Occipital lobe (tissue), 2 donors: ENCODE data around the gene PALM. TPM values are rescaled to one million over a fixed set of nuclear protein-coding genes. Genes with fewer than 3 reads are reported as not detected.
"Not testable (repeated sequence)": the region's sequence is repeated elsewhere in the genome, so short reads cannot be mapped to it uniquely, and the experiment has no call there.

Source experiments
- DNase-seq: peaks from one replicate; lab custom pipeline; 2025; lab: John Stamatoyannopoulos, UW
- total RNA-seq: library from RNA; depleted of rRNA; stranded (reverse); fragments of >200 nt; gene quantifications from one replicate; pipeline ENCODE4 v1.2.3, GENCODE V29; 2014

The PALM gene, protein sequence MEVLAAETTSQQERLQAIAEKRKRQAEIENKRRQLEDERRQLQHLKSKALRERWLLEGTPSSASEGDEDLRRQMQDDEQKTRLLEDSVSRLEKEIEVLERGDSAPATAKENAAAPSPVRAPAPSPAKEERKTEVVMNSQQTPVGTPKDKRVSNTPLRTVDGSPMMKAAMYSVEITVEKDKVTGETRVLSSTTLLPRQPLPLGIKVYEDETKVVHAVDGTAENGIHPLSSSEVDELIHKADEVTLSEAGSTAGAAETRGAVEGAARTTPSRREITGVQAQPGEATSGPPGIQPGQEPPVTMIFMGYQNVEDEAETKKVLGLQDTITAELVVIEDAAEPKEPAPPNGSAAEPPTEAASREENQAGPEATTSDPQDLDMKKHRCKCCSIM
- 95.9 TPM for total RNA-seq

DNA sequence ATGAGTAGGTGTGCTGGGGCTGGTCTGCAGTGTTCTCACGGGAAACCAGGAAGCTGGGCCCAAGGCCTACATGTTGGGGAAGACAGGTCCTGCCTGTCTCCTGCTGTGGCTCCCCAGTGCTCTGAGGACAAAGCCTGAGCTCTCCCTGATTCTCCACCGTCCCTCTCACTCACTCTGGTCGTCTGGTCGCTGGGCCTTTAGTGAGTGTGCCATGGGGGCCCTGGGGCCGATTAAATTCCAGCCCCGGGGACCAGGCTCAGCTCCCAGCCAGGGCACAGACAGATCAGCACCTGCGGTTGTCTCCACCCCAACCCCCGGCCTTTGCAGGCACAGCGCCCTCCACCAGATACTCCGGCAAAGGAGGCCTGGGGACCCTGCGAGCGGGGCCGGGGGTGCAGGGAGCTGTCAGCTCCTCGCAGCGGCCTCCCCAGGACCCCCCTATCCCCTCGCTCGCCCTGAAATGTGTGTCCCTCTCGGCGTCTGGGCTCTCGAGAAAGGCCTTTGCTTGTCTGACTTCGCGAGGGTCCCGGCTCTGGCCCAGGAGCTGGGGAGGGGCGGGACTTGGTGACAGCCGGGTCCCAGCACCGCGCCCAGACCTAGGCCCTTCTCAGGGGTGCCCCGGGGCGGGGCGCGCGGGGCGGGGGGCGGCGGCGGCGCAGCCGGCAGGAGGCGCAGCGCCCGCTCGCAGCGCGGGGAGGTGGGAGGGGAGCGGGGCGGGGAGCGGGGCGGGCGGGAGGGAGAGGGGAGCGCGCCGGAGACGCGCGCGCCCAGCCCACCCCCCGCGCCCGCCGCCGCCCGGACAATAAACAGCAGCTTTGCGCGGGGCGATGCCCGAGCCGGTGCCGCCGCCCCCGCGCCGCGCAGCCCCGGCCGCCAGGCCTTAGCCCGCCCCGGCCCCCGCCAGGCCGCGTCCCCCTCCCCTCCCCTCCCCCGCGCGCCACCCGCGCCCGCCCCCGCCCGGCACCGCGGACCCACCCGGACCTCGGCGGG is at the start of gene PALM:
PALM (plus strand) TSS at position 782 of the 990 bp plus-strand sequence. CDS start 212 bp downstream, outside the sequence.
- DNase-seq = no peak

DNA sequence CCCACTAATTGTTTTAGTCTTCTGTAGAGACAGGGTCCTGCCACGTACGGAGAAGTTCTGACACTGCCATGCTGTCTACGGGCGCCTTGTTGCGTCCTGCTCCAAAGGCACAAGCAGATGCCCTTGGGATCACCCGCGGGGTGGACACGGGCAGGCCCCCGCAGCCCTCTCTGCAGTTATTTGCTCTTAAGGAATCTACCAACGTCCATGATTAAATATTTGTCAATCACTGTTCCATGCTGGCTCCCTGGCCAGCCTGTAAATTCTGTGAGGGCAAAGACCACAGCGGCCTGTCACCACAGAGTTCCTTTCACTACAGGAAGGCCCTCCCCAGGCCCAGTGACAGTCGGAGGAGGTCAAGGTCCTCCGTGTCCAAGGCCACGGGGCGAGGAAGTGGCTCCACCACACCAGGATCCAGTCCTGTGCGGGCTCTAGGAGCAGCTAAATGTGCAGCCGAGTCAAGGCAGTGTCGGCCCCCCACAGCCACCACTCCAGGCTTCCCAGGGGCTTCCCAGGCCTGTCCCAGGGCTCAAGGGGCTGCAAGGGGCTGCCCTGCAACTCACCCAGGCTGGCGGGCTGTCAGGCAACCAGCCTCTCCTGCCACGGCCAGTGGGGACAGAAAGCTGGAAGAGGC is 47.8 kb upstream of the PALM start:
- no peak for DNase-seq

DNA sequence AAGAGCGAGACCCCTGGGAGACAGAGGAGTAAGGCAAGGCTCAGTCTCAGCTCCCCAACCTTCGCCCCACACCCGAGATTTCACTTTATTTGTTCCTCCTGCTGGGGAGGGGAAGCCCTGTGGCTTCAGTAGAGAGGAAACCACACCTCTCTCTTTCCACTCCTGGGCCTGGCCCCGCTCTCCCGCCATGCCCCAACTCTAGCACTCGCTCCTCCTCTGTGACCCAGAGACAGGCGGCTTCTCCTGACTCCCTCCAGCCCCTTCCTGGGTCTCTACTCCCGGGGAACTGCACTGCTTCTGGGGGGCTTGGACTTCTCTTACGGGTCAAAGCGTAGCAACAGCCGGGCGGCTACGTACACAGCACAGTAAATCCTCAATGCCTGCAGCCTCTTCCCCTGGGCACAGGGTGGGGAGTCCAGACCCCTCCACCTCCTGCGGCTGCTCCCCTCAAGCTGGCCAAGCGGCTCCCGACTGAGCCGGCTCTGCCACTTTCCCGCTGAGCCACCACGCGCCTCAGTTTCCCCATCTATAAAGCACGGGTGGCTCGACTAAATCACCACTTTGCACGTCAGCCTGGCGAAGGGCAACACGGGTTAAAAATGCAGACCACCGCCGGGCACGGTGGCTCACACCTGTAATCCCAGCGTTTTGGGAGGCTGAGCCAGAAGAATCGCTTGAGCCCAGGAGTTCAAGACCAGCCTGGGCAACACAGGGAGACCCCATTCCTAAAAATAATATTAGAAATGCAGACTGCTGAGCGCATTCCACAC is 47.1 kb upstream of the PALM start:
- DNase-seq = no peak

DNA sequence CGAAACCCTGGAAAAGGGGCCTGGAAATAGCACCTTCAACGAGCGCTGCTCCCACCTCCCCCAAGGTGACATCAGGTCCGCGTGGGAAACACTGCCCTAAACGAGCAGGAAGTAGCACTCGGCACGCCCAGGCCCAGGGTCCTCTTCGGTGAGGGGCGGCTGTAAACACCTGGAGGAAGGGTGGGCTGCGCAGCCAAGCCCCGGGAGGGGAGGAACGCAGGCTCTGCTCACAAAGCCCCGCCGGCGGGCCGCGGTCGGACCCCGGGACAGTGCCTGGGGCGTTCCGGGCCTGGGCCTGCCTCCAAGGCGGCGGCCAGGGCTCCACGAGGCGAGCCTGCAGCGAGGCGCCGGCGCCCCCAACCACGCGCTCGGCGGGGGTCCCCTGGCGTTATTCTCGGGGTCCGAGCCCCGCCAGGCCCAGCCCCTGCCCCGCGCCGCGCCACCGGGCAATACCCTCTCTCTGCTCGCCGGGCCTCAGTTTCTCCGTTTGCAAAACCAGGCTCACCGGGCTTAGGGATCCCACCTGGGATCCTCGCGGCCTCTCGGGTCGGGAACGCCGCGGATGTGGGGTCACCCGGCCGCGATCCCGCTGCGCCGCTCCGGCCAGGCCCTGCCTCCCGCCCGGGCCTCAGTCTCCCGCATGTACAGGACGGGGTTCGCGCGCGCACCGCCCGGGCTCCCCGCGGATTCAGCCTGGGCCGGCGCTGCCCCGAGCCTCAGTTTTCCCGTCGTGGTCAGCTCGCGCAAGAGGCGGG is 46.4 kb upstream of the PALM start:
- DNase-seq = no peak

DNA sequence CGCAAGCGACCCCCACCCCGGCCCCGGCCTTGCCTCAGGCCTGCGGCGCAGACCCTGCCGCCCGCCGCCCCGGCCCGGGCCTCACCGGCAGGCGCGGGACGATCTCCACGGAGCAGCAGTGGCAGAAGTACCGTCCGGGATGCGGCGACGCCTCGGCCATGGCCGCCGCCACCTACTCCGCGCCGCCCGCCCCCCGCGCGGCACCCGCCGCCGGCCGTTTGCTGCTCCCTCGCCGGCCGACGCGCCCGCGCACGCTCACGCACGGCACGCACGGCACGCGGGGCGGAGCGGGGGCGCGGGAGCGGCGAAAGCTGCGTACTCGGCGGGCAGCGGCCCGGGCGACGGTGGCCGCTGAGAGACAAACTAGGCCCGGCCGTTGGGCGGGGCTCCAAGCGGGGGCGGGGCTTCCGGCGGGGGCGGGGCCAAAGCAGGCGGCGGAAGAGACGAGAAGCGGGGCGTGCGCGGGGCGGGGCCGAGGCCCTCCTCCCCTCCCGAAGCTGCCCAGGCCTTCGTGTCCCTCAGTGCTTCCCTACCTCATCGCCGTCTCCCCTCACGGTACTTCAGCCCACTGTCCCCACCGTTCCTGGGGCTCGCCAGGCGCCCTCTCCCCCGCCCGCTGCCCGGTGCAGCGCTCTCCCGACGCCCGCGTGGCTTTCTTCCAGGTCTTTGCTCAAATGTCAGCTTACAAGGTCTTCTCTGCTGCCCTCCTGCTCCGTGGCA is 45.6 kb upstream of the PALM start, which contains the start of gene RNF126:
RNF126 (minus strand) TSS at position 253 of the 720 bp plus-strand sequence; CDS start at position 160, 93 bp downstream.
- DNase-seq = peak; percentile 85

DNA sequence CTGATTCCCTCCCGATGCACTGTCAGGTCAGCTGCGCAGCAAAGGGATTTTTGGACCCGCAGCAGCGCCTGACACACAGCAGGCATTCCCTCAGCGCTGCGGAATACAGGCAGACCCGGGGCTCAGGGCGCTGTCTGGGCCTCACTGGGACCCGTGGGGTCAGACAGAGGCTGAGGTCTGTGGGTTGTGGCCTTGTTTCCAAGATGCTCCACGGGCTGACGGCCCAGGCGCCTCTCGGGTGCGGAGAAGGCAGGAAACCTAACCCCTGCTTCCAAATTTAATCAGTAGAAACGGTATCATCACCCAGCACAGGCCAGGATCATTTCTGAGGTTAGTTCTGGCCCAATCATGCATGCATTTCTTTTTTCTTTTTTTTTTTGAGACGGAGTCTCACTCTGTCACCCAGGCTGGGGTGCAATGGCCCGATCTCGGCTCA is 45.0 kb upstream of the PALM start:
- DNase-seq = no peak

DNA sequence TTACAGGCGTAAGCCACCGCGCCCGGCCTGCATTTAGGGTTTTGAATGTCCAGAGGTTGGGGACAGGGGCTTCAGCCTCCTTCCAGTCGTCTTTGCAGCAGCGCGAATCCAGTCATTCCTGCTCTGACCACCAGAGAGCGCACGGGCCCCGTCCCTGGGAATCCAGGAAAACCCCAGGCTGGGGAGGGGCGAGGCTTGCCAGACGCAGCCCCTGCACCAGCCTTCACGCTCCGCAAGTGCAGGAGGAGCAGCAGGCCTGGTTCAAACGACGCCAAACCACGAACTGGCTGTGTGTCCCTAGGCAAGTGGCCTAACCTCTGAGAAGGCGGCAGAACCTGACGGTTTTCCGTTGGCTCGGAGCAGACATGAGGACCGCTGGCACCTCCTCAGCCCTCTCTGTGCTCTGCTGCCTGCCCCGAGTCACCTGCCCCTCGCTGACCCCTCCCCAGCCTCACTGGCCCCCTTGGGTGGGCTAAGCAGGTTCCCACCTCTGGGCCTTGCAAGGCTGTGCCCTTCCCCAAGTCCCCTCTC is 43.8 kb upstream of the PALM start:
- DNase-seq = peak; percentile 65

DNA sequence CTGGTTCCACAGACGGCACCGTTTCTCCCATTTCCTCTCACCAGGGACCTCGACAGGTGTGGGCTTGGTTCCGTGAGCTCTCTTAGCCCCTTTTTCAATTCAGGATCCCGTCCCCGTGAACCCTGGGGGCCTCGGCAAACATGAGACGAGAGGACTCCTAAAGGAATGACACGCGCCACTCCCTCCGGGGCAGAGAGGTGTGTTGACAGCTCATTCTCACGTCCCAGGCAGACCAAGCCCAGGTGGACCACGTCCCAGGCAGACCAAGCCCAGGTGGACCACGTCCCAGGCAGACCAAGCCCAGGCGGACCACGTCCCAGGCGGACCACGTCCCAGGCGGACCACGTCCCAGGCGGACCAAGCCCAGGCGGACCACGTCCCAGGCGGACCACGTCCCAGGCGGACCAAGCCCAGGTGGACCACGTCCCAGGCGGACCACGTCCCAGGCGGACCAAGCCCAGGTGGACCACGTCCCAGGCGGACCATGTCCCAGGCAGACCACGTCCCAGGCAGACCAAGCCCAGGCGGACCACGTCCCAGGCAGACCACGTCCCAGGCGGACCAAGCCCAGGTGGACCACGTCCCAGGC is 41.7 kb upstream of the PALM start:
- not testable (repeated sequence) for DNase-seq

DNA sequence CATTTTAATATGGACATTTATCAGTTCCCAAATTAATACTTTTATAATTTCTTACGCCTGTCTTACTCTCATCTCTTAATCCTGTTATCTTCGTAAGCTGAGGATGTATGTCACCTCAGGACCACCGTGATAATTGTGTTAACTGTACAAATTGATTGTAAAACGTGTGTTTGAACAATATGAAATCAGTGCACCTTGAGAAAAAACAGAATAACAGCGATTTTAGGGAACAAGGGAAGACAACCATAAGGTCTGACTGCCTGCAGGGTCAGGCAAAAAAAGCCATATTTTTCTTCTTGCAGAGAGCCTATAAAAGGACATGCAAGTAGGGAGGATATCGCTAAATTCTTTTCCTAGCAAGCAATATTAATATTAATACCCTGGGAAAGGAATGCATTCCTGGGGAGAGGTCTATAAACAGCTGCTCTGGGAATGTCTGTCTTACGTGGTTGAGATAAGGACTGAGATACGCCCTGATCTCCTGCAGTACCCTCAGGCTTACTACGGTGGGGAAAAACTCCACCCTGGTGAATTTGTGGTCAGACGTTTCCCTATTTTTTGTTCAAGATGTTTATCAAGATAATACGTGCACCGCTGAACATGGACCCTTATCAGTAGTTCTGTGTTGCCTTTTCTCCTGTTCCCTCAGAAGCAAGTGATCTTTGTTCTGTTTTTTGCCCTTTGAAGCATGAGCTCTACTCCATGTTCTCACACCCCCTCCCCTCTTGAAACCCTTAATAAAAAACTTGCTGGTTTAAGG is 39.9 kb upstream of the PALM start:
- not testable (repeated sequence) for DNase-seq

DNA sequence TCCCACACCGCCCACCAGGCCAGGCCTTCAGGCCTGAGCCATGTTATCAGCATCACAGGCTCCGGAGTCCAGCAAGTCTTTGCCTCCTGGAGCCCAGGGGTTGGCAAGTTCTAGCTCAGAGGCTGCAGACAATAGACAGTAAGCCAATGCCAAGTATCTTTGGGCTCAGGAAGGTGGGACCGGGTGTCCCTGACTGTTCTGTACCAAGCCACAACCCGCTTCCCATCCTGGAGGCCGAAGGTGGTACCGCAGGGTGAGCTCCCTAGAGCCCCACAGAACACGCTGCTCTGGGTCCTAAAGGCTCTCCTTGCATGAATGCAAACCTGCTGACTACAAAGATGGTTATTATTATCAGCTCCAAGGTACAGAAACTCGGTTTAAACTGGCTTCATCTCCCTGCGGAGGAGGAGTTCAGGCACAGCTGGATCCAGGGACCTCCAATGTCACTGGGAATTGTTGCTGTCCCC is 38.1 kb upstream of the PALM start:
- no peak for DNase-seq

DNA sequence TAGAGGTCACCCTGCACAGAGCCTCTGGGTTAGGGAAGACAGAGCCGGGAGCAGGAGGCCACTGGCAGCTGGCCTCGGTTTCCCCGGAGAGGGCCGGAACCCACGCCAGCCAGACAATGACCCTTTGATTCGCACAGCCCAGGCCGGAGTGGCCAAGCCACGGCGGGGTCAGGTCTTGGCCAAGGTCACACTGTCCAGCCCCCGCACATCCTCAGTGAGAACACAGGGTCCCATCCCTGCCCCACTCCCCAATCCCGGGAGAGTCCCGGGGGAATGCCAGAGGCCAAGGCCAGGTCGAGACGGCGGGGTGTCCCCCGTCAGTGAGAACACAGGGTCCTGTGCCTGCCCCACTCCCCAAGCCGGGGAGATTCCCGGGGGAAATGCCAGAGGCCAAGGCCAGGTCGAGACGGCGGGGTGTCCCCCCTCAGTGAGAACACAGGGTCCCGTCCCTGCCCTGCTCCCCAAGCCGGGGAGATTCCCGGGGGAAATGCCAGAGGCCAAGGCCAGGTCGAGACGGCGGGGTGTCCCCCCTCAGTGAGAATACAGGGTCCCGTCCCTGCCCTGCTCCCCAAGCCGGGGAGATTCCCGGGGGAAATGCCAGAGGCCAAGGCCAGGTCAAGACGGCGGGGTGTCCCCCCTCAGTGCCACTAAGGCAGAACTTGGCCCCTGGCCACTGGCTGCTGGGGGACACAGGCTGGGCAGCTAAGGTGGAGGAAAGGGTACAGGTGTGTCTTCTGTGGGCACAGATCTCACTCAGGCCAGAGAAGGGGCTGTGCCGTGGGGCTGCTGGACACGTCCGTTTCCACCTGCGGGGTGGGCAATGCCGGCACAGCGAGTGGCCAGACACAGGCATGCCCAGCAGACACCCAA is 34.2 kb upstream of the PALM start:
- no peak for DNase-seq

DNA sequence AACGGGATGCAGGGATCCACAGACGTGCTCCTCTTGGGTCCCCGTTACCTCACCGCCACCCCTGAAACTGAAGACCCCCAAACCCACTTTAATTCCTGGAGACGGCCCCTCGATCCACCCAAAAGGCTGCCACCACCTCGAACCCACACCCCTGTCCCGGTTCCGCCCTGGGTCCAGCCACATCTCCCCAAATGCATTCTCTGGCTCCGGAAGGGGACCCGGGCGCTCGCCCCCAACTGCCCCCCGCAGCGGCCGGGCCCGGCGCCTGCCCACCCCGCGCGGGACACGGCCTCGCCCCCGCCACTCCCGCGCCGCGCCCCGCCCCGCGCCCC is 32.8 kb upstream of the PALM start:
- DNase-seq = no peak

DNA sequence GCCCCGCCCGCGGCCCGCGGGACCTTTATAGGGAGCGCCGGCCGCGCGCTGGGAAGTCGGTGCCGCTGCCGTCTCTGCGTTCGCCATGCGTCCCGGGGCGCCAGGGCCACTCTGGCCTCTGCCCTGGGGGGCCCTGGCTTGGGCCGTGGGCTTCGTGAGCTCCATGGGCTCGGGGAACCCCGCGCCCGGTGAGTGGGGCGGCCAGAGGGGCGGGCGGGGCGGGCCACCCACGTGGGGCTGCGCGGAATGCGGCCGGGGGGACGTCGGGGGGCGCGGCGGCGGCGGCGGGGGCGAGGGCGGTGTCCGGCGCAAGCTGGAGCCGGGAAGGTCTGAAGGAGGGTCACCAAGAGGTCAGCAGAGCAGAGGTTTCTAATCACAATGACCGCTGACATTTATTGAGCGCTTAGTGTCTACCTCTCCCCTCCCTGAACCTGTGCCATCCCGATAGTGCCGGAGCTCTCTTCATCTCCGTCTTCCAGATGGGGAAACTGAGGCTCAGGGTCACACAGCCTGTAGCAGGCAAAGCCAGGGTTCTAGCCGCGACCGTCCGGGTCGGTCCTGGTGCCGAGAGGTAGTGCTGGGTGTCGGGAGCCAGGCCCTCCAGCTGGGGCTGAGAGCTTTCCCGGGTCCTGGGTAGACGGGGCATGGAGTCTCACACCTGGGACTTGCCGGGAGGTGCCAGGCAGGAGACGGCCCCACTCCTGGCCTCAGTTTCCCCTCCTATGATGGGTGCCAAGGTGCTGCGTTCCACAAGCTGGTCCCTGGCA is 32.2 kb upstream of the PALM start, which contains the start of gene FSTL3:
FSTL3 (plus strand) TSS at position 54 of the 767 bp plus-strand sequence; CDS start at position 86, 32 bp downstream.
- no peak for DNase-seq

DNA sequence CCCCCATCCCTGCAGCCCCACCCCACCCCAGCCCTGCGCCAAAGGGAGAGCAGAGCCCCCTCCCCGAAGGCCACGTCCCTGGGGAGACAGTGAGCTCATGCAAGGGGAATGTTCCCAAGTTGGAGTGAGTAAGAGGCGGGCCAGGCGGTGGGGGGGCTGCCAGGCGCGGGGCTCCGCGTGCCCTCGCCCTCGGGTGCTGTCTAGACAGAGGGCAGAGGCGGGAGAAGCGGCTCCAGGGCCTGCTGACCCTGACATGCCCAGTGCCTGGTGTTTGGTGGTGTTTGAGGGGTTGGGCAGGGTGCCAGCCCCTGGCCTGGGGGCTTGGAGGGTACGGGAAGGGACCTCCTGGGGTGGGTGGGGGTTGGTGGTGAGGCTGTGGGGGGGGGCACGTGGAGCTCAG is 31.5 kb upstream of the PALM start:
- DNase-seq = no peak

DNA sequence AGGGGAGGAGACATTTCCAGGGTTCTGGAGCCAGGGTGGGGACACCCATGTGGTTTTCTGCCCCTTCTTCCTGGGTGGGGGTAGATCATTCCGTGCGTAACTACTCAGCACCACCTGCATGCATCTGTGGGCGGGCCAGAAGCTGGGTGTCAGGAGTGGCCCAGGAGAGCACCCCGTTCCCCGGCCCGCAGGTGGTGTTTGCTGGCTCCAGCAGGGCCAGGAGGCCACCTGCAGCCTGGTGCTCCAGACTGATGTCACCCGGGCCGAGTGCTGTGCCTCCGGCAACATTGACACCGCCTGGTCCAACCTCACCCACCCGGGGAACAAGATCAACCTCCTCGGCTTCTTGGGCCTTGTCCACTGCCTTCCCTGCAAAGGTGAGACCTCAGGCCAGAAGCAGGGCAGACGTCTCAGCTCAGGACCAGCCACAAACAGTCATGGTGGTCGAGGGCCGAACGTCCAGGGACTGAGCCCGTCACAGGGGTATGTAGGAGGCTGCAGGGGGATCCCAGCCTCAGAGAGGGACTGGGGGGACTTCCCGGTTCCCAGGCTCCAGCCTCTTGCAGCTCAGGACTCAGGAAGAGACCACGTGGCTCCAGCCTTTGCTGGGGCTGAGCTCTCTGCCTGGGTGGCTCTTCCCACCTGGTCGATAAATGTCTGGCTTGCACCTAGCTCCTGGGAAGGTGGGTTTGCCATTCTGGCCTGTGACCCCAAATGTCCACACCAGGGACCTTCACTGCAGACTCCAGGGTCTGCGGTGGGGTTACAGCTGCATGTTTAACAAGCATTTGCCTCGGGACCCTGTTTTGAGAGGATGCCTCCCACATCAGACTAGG is 30.9 kb upstream of the PALM start:
- no peak for DNase-seq
